Endothelial cell of umbilical vein (primary cell): ENCODE results near the gene TNFRSF21. TPM values are rescaled to one million over a fixed set of nuclear protein-coding genes. Genes with fewer than 3 reads are reported as not detected.

Source experiments
- BruUV-seq: library from RNA; stranded (reverse); fragments of 400-500 nt; replicated peaks from 2 replicates; lab custom pipeline; 2021; lab: Mats Ljungman, UMichigan
- CTCF ChIA-PET: fragments of 300-600, 350-600 bp; sonication (Branson Sonifier 250); formaldehyde crosslinking; loops from one replicate; lab custom pipeline; 2021; ENCODE audit warnings: antibody characterized with exemption, inconsistent platforms; lab: Charles Lee
- POLR2A ChIA-PET: fragments of 300-600, 350-600 bp; sonication (Branson Sonifier 250); formaldehyde crosslinking; loops from one replicate; lab custom pipeline; 2021; ENCODE audit warnings: antibody characterized with exemption, inconsistent platforms; lab: Charles Lee
- DNase-seq: peaks from one replicate; pipeline ENCODE4 v3.0.0-alpha.2; 2011; ENCODE audit warnings: low read depth, low spot score
- FAIRE-seq: peaks from 2 replicates; lab custom pipeline; 2011; peaks lifted over from hg19 to GRCh38; lab: Jason Lieb, UNC
- H2AFZ ChIP-seq: 2 replicates; pipeline ENCODE4 v1.6.0; 2012; ENCODE audit warnings: low read depth, low read length, control low read depth, inconsistent platforms
- H3K27ac ChIP-seq: 2 replicates; pipeline ENCODE4 v1.5.1; 2011; ENCODE audit warnings: low read depth, mild to moderate bottlenecking, control low read depth, low read length, moderate library complexity; ENCODE audit not compliant: insufficient read depth
- H3K27me3 ChIP-seq, 2 experiments: 2 replicates each; pipeline versions ENCODE4 v1.6.0 to v1.6.1; 2011; ENCODE audit warnings: low read length in 2 of 2, mixed read lengths in 1 of 2; ENCODE audit not compliant: control insufficient read depth in 2 of 2, insufficient read depth in 2 of 2
- H3K36me3 ChIP-seq, 2 experiments: 2 replicates in 1 of 2; 3 replicates in 1 of 2; pipeline ENCODE4 v1.5.1; 2011; ENCODE audit warnings: low read length in 2 of 2, mild to moderate bottlenecking in 1 of 2, moderate library complexity in 1 of 2; ENCODE audit not compliant: control insufficient read depth in 2 of 2, insufficient read depth in 2 of 2; ENCODE audit errors: extremely low read depth in 1 of 2
- H3K4me1 ChIP-seq: 3 replicates; pipeline ENCODE4 v1.5.1; 2011; ENCODE audit warnings: mild to moderate bottlenecking, low read length; ENCODE audit not compliant: control insufficient read depth, insufficient read depth; ENCODE audit errors: extremely low read depth
- H3K4me2 ChIP-seq: 2 replicates; pipeline ENCODE4 v1.6.1; 2011; ENCODE audit warnings: low read length, control low read depth, mixed read lengths; ENCODE audit not compliant: insufficient read depth
- H3K4me3 ChIP-seq, 3 experiments: fragments of 200-600 bp in 1 of 3; sonication (generic), shearing (Covaris generic) in 1 of 3; replicated peaks in 1 of 3; 2 replicates each; pipeline ENCODE4 v1.5.1; 2011 to 2016; ENCODE audit warnings: control low read depth in 3 of 3, low read length in 3 of 3, mild to moderate bottlenecking in 2 of 3, inconsistent platforms in 1 of 3, low read depth in 1 of 3, moderate library complexity in 1 of 3; ENCODE audit not compliant: insufficient read depth in 1 of 3
- H3K79me2 ChIP-seq: 2 replicates; pipeline ENCODE4 v1.6.0; 2012; ENCODE audit warnings: low read length, inconsistent platforms; ENCODE audit not compliant: control insufficient read depth, insufficient read depth
- H3K9ac ChIP-seq: replicated peaks from 2 replicates; pipeline ENCODE3; 2011; ENCODE audit warnings: low read length, control low read depth; ENCODE audit not compliant: insufficient read depth; ENCODE audit errors: extremely low read depth
- H3K9me1 ChIP-seq: replicated peaks from 3 replicates; pipeline ENCODE4 v1.6.0; 2011; ENCODE audit warnings: mild to moderate bottlenecking, low read length; ENCODE audit not compliant: control insufficient read depth, insufficient read depth; ENCODE audit errors: extremely low read depth
- H3K9me3 ChIP-seq: replicated peaks from 2 replicates; pipeline ENCODE4 v1.5.1; 2012; ENCODE audit warnings: low read length, inconsistent platforms; ENCODE audit not compliant: control insufficient read depth, insufficient read depth
- H4K20me1 ChIP-seq: replicated peaks from 2 replicates; pipeline ENCODE3; 2011; ENCODE audit warnings: mild to moderate bottlenecking, low read length; ENCODE audit not compliant: control insufficient read depth, insufficient read depth; ENCODE audit errors: extremely low read depth
- EZH2 ChIP-seq: IDR thresholded peaks from 2 replicates; pipeline ENCODE4 v1.6.1; 2012; ENCODE audit warnings: borderline replicate concordance, low read depth, mild to moderate bottlenecking, moderate library complexity, low read length, inconsistent platforms; ENCODE audit not compliant: severe bottlenecking
- FOS ChIP-seq: IDR thresholded peaks from 2 replicates; pipeline ENCODE4 v1.6.1; 2011; ENCODE audit warnings: mild to moderate bottlenecking, low read length, moderate library complexity, borderline replicate concordance; ENCODE audit not compliant: insufficient read depth
- GATA2 ChIP-seq: IDR thresholded peaks from 2 replicates; pipeline ENCODE4 v1.7.0; 2011; ENCODE audit warnings: low read depth, mild to moderate bottlenecking, moderate library complexity, mixed read lengths, low read length; ENCODE audit not compliant: insufficient read length, insufficient read depth
- JUN ChIP-seq: IDR thresholded peaks from 2 replicates; pipeline ENCODE4 v1.6.1; 2011; ENCODE audit warnings: borderline replicate concordance, low read depth; ENCODE audit not compliant: insufficient read length, insufficient read depth
- MAX ChIP-seq: IDR thresholded peaks from 2 replicates; pipeline ENCODE4 v1.6.1; 2011; ENCODE audit not compliant: insufficient read depth, insufficient read length
- POLR2A ChIP-seq: IDR thresholded peaks from 2 replicates; pipeline ENCODE4 v1.6.1; 2012; ENCODE audit warnings: low read depth, mild to moderate bottlenecking, control low read depth, low read length
- POLR2AphosphoS5 ChIP-seq: IDR thresholded peaks from 2 replicates; pipeline ENCODE4 v1.6.1; 2012; ENCODE audit warnings: low read depth, mild to moderate bottlenecking, control low read depth, low read length, moderate library complexity; ENCODE audit not compliant: insufficient read depth
- dilution Hi-C: fragments of 300-500 bp; cut with MboI; formaldehyde crosslinking; loops from one replicate; pipeline ENCODE4 v1.15.0; 2019; ENCODE audit warnings: low sequenced_read_pairs; ENCODE audit not compliant: extremely low pct_ligation_motif_present
- intact Hi-C: fragments of 100-400 bp; cut with micrococcal nuclease; formaldehyde crosslinking; loops from one replicate; pipeline ENCODE4 v1.10.0; 2022
- polyA plus RNA-seq, 4 experiments: library from polyadenylated mRNA; depleted of rRNA in 3 of 4; stranded (reverse) in 3 of 4; unstranded in 1 of 4; fragments of >200 nt; gene quantifications; 2 replicates each; pipeline versions ENCODE4 v1.2.1 to v1.2.3, GENCODE V29; 2011 to 2012; ENCODE audit warnings: missing spikeins in 1 of 4
- total RNA-seq: library from RNA; stranded (reverse); gene quantifications from 2 replicates; pipeline ENCODE4 v1.2.3, GENCODE V29; 2021

The TNFRSF21 gene
- total and polyA plus RNA-seq, 2 donors (not counting 3 experiments of a cell fraction or from before 2014, with no cell fraction given): 26.0 to 40.6 TPM

GRCh38 chr6:47187893-47188587 lies 121.7 kb downstream of the TNFRSF21 start:
- no peaks in the 10 kb centered on the region for H3K9me1 ChIP-seq
- CTCF ChIA-PET: no interaction called here
- no peaks in the 10 kb centered on the region for H4K20me1 ChIP-seq
- H3K9me3 ChIP-seq: no peaks in the 10 kb centered on the region
- POLR2A ChIA-PET: no interaction called here
- BruUV-seq: no TSS peak
- no peaks in the 10 kb centered on the region for H3K36me3 ChIP-seq
- H2AFZ ChIP-seq: no peak overlapping the region
- H3K27me3 ChIP-seq: no peaks in the 10 kb centered on the region
- H3K4me1 ChIP-seq: no peaks in the 10 kb centered on the region
- FAIRE-seq (no peak), DNase-seq (no peak)
- dilution Hi-C loops: no loop called here
- intact Hi-C loops: no loop called here
- no peaks in the 10 kb centered on the region for H3K79me2 ChIP-seq
- H3K4me3 ChIP-seq: no peak overlapping the region
- no peak overlapping the region for H3K4me2 ChIP-seq
- TF ChIP-seq JUN: no peak
- TF ChIP-seq POLR2AphosphoS5: no peak
- H3K9ac ChIP-seq: no peak overlapping the region
- H3K27ac ChIP-seq: no peak overlapping the region

GRCh38 chr6:47187113-47187512 lies 122.6 kb downstream of the TNFRSF21 start:
- intact Hi-C loops (no loop called here), dilution Hi-C loops (no loop called here)
- Histone ChIP-seq H3K79me2 (no peaks in the 10 kb centered on the region), H3K36me3 (no peaks in the 10 kb centered on the region), H3K9ac (no peak overlapping the region), H3K4me2 (no peak overlapping the region), H3K4me3 (no peak overlapping the region), H2AFZ (no peak overlapping the region), H3K27ac (no peak overlapping the region), H3K9me3 (no peaks in the 10 kb centered on the region), H4K20me1 (no peaks in the 10 kb centered on the region), H3K4me1 (no peaks in the 10 kb centered on the region), H3K27me3 (no peaks in the 10 kb centered on the region), H3K9me1 (no peaks in the 10 kb centered on the region)
- TF ChIP-seq GATA2 (no peak), EZH2 (no peak), POLR2A (no peak), MAX (no peak), FOS (no peak)
- CTCF ChIA-PET: no interaction called here
- POLR2A ChIA-PET: no interaction called here
- DNase-seq (no peak), FAIRE-seq (no peak)
- BruUV-seq: no TSS peak
